Muscle of leg (tissue), 11 donors: ENCODE measurements around the gene NRXN3. TPM values are rescaled to one million over a fixed set of nuclear protein-coding genes. Genes with fewer than 3 reads are reported as not detected.
"Not testable (repeated sequence)": the region's sequence is repeated elsewhere in the genome, so short reads cannot be mapped to it uniquely, and the experiment has no call there.

Experiments used
- DNase-seq: peaks from one replicate; pipeline ENCODE4 v3.0.0; 2013
- H3K27ac ChIP-seq: one replicate; pipeline ENCODE4 v1.5.1; 2013; ENCODE audit warnings: mild to moderate bottlenecking, low read length, control low read depth
- H3K27me3 ChIP-seq: one replicate; pipeline ENCODE4 v1.6.1; 2013; ENCODE audit warnings: low read length; ENCODE audit not compliant: control insufficient read depth, insufficient read depth
- H3K36me3 ChIP-seq: one replicate; pipeline ENCODE4 v1.6.1; 2013; ENCODE audit warnings: low read length; ENCODE audit not compliant: control insufficient read depth, insufficient read depth
- H3K4me1 ChIP-seq: one replicate; pipeline ENCODE4 v1.6.1; 2013; ENCODE audit warnings: low read length; ENCODE audit not compliant: control insufficient read depth, insufficient read depth
- H3K4me3 ChIP-seq: one replicate; pipeline ENCODE4 v1.5.1; 2013; ENCODE audit warnings: low read length, control low read depth
- H3K9me3 ChIP-seq: replicated peaks from 2 replicates; pipeline ENCODE4 v1.6.1; 2013; ENCODE audit warnings: low read depth, low read length; ENCODE audit not compliant: control insufficient read depth
- WGBS: methylation state at CpG from one replicate; pipeline ENCODE4 v1.1.5; 2013; ENCODE audit warnings: missing lambda C conversion rate; ENCODE audit not compliant: insufficient coverage; 5-methylcytosine and 5-hydroxymethylcytosine counted together
- polyA plus RNA-seq, 8 donors: library from polyadenylated mRNA; unstranded; fragments of 120-200 nt; gene quantifications; one replicate each; pipeline versions ENCODE4 v1.2.1 to v1.2.3, GENCODE V29; 2013; ENCODE audit warnings: inconsistent platforms in 1 of 8, low replicate concordance in 1 of 8; ENCODE audit not compliant: insufficient read length in 8 of 8, insufficient read depth in 1 of 8
- total RNA-seq: library from RNA; stranded (reverse); fragments of 120-200 nt; gene quantifications from one replicate; pipeline ENCODE4 v1.2.4, GENCODE V29; 2013

Gene NRXN3
- total and polyA plus RNA-seq, 9 donors = 0.49 to 1.9 (median 0.69) TPM

GRCh38 chr14:78524196-78524595 lies 354.0 kb downstream of the NRXN3 start:
- no peak for DNase-seq
- no peaks in the 10 kb centered on the region for H3K4me1 ChIP-seq
- H3K27me3 ChIP-seq = no peaks in the 10 kb centered on the region
- no peak overlapping the region for H3K4me3 ChIP-seq
- WGBS = 57% methylated on average over 3 of the region's 7 CpGs
- H3K9me3 ChIP-seq = no peaks in the 10 kb centered on the region
- H3K36me3 ChIP-seq = no peaks in the 10 kb centered on the region
- H3K27ac ChIP-seq = no peak overlapping the region

GRCh38 chr14:78524766-78525165 lies 354.6 kb downstream of the NRXN3 start:
- H3K27ac ChIP-seq = no peak overlapping the region
- WGBS = no CpG with 5 or more reads among the region's 5 CpGs
- no peak overlapping the region for H3K4me3 ChIP-seq
- no peaks in the 10 kb centered on the region for H3K27me3 ChIP-seq
- H3K4me1 ChIP-seq = no peaks in the 10 kb centered on the region
- H3K36me3 ChIP-seq = no peaks in the 10 kb centered on the region
- DNase-seq = no peak
- H3K9me3 ChIP-seq = no peaks in the 10 kb centered on the region

- no peak overlapping the region for H3K27ac ChIP-seq
- H3K36me3 ChIP-seq = no peaks in the 10 kb centered on the region
- H3K4me1 ChIP-seq = no peaks in the 10 kb centered on the region
- H3K27me3 ChIP-seq = no peaks in the 10 kb centered on the region
- 21% methylated on average over 2 of the region's 2 CpGs for WGBS
- no peaks in the 10 kb centered on the region for H3K9me3 ChIP-seq
- no peak overlapping the region for H3K4me3 ChIP-seq
- peak; percentile 24 for DNase-seq
Observed at GRCh38 chr14:78530078-78530477, 359.9 kb downstream of the NRXN3 start.

- Histone ChIP-seq H3K27ac (no peak overlapping the region), H3K36me3 (no peaks in the 10 kb centered on the region), H3K4me3 (no peak overlapping the region), H3K9me3 (peaks cover 3% of the 10 kb centered on the region), H3K27me3 (no peaks in the 10 kb centered on the region), H3K4me1 (no peaks in the 10 kb centered on the region)
- WGBS = 29% methylated on average over 1 of the region's 2 CpGs
- DNase-seq = no peak
Observed at GRCh38 chr14:78534141-78534540, 364.0 kb downstream of the NRXN3 start.

- Histone ChIP-seq H3K27ac (no peak overlapping the region), H3K4me1 (no peaks in the 10 kb centered on the region)
Observed at GRCh38 chr14:78535041-78535440, 364.9 kb downstream of the NRXN3 start.

GRCh38 chr14:78541788-78542187 lies 371.6 kb downstream of the NRXN3 start:
- H3K27me3 ChIP-seq, DNase-seq, H3K27ac ChIP-seq, H3K4me3 ChIP-seq, H3K9me3 ChIP-seq, H3K36me3 ChIP-seq, H3K4me1 ChIP-seq: not testable (repeated sequence)
- 85% methylated on average over 2 of the region's 2 CpGs for WGBS

More at GRCh38 chr14:78535041-78535440, 364.9 kb downstream of the NRXN3 start:
- Histone ChIP-seq H3K9me3 (peaks cover 3% of the 10 kb centered on the region), H3K36me3 (no peaks in the 10 kb centered on the region), H3K4me3 (no peak overlapping the region), H3K27me3 (no peaks in the 10 kb centered on the region)
- DNase-seq = no peak

GRCh38 chr14:78543433-78543832 lies 373.3 kb downstream of the NRXN3 start:
- no peak overlapping the region for H3K4me3 ChIP-seq

GRCh38 chr14:78561074-78561473 lies 390.9 kb downstream of the NRXN3 start:
- Histone ChIP-seq H3K27me3 (no peaks in the 10 kb centered on the region), H3K4me3 (no peak overlapping the region), H3K4me1 (no peaks in the 10 kb centered on the region), H3K9me3 (no peaks in the 10 kb centered on the region), H3K36me3 (no peaks in the 10 kb centered on the region), H3K27ac (no peak overlapping the region)
- WGBS = no CpG with 5 or more reads among the region's 3 CpGs
- DNase-seq = no peak

More at GRCh38 chr14:78543433-78543832, 373.3 kb downstream of the NRXN3 start:
- H3K9me3 ChIP-seq = peaks cover 3% of the 10 kb centered on the region
- no peaks in the 10 kb centered on the region for H3K27me3 ChIP-seq
- H3K36me3 ChIP-seq = no peaks in the 10 kb centered on the region
- H3K27ac ChIP-seq = no peak overlapping the region
- no peaks in the 10 kb centered on the region for H3K4me1 ChIP-seq
- DNase-seq = no peak
- no CpG with 5 or more reads among the region's 1 CpG for WGBS

- peak; percentile 71 for DNase-seq
- Histone ChIP-seq H3K36me3 (no peaks in the 10 kb centered on the region), H3K4me1 (peaks cover 3% of the 10 kb centered on the region), H3K9me3 (no peaks in the 10 kb centered on the region), H3K27me3 (no peaks in the 10 kb centered on the region), H3K4me3 (peak overlapping the region; percentile 34), H3K27ac (peak overlapping the region; percentile 71)
- 13% methylated on average over 6 of the region's 16 CpGs for WGBS
Observed at GRCh38 chr14:78566026-78566858, 396.1 kb downstream of the NRXN3 start.

GRCh38 chr14:78566859-78567172 lies 396.6 kb downstream of the NRXN3 start:
- no peak for DNase-seq
- no peak overlapping the region for H3K4me3 ChIP-seq
- peaks cover 3% of the 10 kb centered on the region for H3K4me1 ChIP-seq
- H3K9me3 ChIP-seq = no peaks in the 10 kb centered on the region
- H3K36me3 ChIP-seq = no peaks in the 10 kb centered on the region
- no peak overlapping the region for H3K27ac ChIP-seq
- no peaks in the 10 kb centered on the region for H3K27me3 ChIP-seq

- Histone ChIP-seq H3K4me1 (peaks cover 3% of the 10 kb centered on the region), H3K27ac (no peak overlapping the region), H3K9me3 (no peaks in the 10 kb centered on the region), H3K27me3 (no peaks in the 10 kb centered on the region), H3K36me3 (no peaks in the 10 kb centered on the region), H3K4me3 (no peak overlapping the region)
- no CpG with 5 or more reads among the region's 4 CpGs for WGBS
- DNase-seq = peak; percentile 25
Observed at GRCh38 chr14:78567343-78567742, 397.2 kb downstream of the NRXN3 start.
